Astrocyte of the cerebellum (primary cell): ENCODE data around the gene DNAJB5.

Experiments
- DNase-seq: peaks from one replicate; pipeline ENCODE4 v3.0.0-alpha.2; 2011; ENCODE audit warnings: low read depth
- H3K4me3 ChIP-seq: 2 replicates; pipeline ENCODE4 v1.5.1; 2011; ENCODE audit warnings: mild to moderate bottlenecking, low read depth, low read length, moderate library complexity
- in situ Hi-C: cut with HindIII; loops from 2 replicates; pipeline ENCODE4 v1.10.0; 2017; ENCODE audit warnings: low sequenced_read_pairs
- TF ChIP-seq, protein P1 (sequence below): IDR thresholded peaks from 2 replicates; pipeline ENCODE4 v1.5.1; 2012; ENCODE audit warnings: low read length, low read depth, moderate library complexity, mild to moderate bottlenecking; ENCODE audit errors: missing control alignments

DNAJB5 gene

DNA sequence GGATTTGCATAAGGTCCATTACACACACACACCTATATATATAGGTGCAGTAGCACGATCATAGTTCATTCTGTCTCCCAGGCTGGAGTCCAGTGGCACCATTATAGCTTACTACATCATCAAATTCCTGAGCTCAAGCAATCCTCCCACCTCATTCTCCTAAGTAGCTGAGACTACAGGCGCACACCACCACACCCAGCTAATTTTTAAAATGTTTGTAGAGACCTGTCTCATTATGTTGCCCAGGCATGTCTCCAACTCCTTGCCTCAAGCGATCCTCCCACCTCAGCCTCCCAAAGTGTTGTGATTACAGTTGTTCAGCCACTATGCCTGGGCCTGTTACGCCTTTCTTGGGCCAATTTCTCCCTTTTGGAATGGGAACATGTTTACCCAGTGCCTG is 39.7 kb downstream of the DNAJB5 start:
- TF ChIP-seq, protein P1, sequence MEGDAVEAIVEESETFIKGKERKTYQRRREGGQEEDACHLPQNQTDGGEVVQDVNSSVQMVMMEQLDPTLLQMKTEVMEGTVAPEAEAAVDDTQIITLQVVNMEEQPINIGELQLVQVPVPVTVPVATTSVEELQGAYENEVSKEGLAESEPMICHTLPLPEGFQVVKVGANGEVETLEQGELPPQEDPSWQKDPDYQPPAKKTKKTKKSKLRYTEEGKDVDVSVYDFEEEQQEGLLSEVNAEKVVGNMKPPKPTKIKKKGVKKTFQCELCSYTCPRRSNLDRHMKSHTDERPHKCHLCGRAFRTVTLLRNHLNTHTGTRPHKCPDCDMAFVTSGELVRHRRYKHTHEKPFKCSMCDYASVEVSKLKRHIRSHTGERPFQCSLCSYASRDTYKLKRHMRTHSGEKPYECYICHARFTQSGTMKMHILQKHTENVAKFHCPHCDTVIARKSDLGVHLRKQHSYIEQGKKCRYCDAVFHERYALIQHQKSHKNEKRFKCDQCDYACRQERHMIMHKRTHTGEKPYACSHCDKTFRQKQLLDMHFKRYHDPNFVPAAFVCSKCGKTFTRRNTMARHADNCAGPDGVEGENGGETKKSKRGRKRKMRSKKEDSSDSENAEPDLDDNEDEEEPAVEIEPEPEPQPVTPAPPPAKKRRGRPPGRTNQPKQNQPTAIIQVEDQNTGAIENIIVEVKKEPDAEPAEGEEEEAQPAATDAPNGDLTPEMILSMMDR, result no peak
- in situ Hi-C loops, result no loop called here
- H3K4me3 ChIP-seq, result no peak overlapping the region
- no peak for DNase-seq

DNA sequence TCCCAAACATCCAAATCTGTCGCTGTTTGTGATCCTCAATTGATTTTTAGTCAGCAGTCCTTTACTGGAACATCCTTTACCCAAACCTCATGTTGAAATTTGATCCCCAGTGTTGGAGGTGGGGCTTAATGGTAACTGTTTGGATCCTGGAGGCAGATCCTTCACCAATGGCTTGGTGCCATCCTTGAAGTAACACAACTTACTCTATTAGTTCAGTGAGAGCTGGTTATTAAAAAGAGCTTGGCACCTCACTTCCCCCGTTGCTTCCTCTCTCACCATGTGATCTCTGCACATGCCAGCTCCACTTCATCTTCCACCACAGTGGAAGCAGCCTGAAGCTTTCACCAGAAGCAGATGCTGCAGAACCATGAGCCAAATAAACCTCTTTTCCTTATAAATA is 40.3 kb downstream of the DNAJB5 start:
- in situ Hi-C loops, result no loop called here
- TF ChIP-seq, protein P1, result no peak
- DNase-seq, result no peak
- no peak overlapping the region for H3K4me3 ChIP-seq

DNA sequence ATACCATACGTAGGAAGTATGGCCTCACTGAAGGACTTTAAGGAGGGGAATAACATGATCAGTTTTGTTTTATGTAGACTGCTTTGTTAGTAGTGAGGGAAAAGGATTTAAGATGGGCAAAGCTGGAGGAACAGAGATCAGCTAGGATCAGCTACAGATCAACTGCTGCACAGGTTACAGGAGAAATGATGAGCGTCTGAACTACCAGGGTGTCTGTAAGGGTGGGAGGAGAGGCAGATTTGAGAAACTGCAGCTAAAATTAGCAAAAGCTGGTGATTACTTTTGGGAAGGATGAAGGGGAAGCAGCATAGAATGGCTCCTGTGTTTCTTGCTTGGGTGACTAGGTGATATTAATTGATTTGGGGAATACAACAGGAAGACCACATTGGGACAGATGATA is 43.6 kb downstream of the DNAJB5 start:
- in situ Hi-C loops, result no loop called here
- TF ChIP-seq, protein P1, result no peak
- H3K4me3 ChIP-seq, result no peak overlapping the region
- no peak for DNase-seq

DNA sequence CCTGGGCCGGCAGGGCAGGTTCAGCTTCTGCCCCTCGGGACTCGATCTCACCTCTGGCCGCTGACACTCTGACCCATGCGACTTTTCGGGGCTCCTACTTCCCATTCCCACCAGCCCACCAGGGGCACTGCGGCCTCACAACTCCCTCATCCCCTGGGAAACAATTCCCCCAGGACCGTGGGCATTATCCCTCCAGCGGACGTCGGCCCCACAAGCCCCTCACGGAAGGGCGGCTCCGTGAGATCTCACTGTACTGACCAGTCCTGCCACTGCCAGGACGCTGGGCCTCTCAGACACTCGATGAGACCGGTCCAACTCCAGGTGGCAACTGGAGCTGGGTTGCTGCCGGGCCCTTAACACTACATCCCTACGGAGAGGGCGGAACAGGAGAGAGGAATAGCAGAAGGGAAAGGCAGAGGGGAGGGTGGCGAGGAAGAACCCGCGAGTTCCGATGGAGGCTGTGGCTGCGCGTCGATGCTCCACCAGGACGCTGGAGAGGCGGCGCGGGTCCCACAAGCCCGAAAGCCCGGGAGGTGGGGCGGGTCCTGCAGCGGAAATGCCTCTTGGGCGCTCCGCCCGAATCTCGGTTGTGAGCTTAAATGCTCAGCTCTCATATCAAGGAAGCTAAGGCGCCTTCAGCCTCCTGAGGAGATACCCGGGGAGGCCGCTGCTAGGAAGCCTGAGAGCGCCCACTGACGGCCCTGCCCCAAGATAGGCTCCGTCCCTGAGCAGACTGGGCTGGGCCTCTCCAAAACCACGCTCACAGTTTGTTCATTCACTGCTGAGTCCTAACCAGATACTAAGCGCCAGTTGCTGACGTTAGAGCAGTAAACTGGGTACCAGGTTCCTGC is 46.5 kb downstream of the DNAJB5 start:
- H3K4me3 ChIP-seq, result no peak overlapping the region
- in situ Hi-C loops, result no loop called here
- DNase-seq, result no peak
- TF ChIP-seq, protein P1, result no peak

DNA sequence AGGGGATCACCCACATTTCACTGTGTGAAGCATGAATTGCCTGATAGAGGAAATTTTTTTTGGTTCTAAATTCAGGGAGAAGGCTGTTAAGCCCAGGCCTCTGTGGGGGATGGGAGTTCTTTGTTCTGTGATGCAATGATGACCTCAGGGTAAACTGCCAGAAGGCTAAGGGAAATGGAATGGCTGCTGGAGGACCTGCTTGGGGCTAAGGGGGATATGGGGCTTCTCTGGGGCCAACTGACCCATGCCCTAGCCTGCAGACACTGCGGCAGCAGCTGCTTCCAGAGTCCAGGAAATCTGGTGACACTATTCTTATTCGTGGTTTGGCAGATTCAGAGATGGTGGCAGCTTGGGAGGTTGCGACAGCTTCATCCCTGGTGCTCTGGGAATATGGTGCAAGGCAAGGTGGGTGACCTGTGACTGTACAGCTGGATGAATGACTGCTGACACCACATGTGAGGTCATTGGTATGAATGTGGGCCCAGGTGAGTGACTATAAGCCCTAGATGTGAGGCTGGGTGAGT is 52.6 kb downstream of the DNAJB5 start:
- no peak overlapping the region for H3K4me3 ChIP-seq
- TF ChIP-seq, protein P1, result no peak
- in situ Hi-C loops, result loop anchor here (5.0 kb wide), 1 partner anchor 40 kb away; no protein-coding TSS in a partner anchor
- no peak for DNase-seq

DNA sequence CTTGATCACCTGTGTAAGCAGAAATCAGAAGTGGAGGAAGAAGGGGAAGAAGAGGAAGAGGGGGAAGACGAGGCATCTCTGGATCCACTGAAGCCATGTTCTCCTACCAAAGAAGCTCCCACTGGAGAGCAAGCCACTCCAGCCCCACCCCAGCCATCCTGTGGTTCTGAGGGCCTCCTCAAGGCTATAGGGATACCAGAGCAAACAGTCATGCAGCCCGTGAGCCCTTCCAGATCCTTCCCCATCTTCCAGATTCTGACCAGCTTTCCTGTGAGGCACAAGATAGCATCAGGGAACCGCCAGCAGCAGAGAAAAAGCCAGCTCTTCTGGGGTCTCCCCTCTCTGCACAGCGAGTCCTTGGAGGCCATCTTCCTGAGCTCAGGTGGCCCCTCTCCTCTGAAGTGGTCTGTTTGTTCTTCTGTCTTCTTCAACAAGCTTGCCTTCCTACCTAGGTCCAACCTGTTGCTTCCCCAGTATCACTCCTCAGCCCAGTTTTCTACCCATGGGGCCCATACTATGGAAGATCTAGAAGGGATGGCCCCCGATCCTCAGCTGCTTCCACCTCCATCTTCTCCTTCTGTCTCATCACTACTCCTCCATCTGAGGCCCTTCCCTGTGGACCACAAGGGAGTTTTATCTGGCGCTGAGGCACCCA is 53.5 kb downstream of the DNAJB5 start:
- TF ChIP-seq, protein P1, result no peak
- no peak overlapping the region for H3K4me3 ChIP-seq
- no peak for DNase-seq
- in situ Hi-C loops, result loop anchor here (5.0 kb wide), 1 partner anchor 41 kb away; no protein-coding TSS in a partner anchor
